NCI-H128 (cell line): ENCODE measurements around the gene PPP1CA.

Experiments
- DNase-seq: peaks from one replicate; lab custom pipeline; 2025; ENCODE audit not compliant: unreplicated experiment; lab: John Stamatoyannopoulos, UW

PPP1CA gene

GRCh38 chr11:67418476-67419281 is 17.0 kb upstream of the PPP1CA start:
- no peak for DNase-seq

GRCh38 chr11:67417425-67417824 is 15.8 kb upstream of the PPP1CA start:
- no peak for DNase-seq

- DNase-seq = no peak
Observed at GRCh38 chr11:67416416-67417335, 15.0 kb upstream of the PPP1CA start.

GRCh38 chr11:67415501-67416304 is 14.0 kb upstream of the PPP1CA start, which contains the start of gene CARNS1:
CARNS1 (plus strand) TSS chr11:67415678; CDS start chr11:67416200, 522 bp downstream.
- no peak for DNase-seq

- no peak for DNase-seq
Observed at GRCh38 chr11:67413266-67413849, 11.7 kb upstream of the PPP1CA start.

- DNase-seq = no peak
Observed at GRCh38 chr11:67412495-67413179, 11.0 kb upstream of the PPP1CA start.

GRCh38 chr11:67411785-67412152 is 10.1 kb upstream of the PPP1CA start:
- no peak for DNase-seq

GRCh38 chr11:67410984-67411784 is 9.5 kb upstream of the PPP1CA start:
- DNase-seq = no peak

GRCh38 chr11:67410369-67410831 is 8.7 kb upstream of the PPP1CA start:
- DNase-seq = no peak

GRCh38 chr11:67409781-67410368 is 8.2 kb upstream of the PPP1CA start:
- DNase-seq = no peak

- DNase-seq = no peak
Observed at GRCh38 chr11:67409261-67409666, 7.6 kb upstream of the PPP1CA start.

GRCh38 chr11:67408437-67409200 is 7.0 kb upstream of the PPP1CA start:
- no peak for DNase-seq

GRCh38 chr11:67407688-67408163 is 6.1 kb upstream of the PPP1CA start:
- no peak for DNase-seq

- DNase-seq = no peak
Observed at GRCh38 chr11:67406969-67407687, 5.5 kb upstream of the PPP1CA start.

- no peak for DNase-seq
Observed at GRCh38 chr11:67406420-67406968, 4.8 kb upstream of the PPP1CA start.

GRCh38 chr11:67405688-67406339 is 4.2 kb upstream of the PPP1CA start:
- DNase-seq = no peak

- no peak for DNase-seq
Observed at GRCh38 chr11:67405196-67405567, 3.5 kb upstream of the PPP1CA start.
